Measurements from ENCODE around the gene ZNHIT1. TPM values are rescaled to one million over a fixed set of nuclear protein-coding genes. Genes with fewer than 3 reads are reported as not detected.

Gene ZNHIT1
- total RNA-seq, 2 donors from 2014 or later, result 56.5 to 61.7 TPM

DNA sequence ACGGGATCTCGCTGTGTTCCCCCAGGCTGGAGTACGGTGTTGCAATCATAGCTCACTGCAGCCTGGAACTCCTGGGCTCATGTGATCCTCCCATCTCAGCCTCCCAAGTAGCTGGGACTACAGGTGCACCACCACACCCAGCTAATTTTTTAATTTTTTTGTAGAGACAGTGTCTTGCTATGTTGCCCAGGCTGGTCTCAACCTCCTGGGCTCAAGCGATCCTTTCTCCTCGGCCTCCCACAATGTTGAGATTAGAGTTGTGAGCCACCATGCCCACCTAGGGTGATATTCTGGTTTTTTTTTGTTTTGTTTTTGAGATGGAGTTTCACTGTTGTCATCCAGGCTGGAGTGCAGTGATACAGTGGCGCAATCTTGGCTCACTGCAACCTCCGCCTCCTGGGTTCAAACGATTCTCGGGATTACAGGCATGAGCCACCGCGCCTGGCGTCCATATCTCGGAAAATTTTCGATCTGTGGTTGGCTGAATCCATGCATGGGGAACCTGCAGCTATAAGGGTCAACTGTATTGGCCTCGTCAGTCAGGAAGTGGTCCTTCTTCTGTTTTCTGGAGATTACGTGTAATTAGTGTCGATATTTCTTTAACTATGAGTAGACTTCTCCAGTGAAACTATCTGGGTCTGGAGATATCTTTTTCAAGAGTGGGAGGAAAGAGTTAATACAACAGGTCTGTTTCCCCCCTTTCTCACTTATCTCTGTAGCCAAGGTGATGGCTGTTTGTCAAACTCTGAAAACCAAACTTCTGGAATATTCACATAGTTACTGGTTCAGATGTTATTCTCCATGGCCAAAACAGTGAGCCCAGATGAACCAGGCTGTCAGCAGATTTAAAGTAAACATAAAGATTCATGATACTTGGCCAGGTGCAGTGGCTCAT, 47.9 kb downstream of the ZNHIT1 start:
- no peaks in the 10 kb centered on the region for H3K27me3 ChIP-seq (ENCODE audit: control insufficient read depth, insufficient read depth, low read length, poor library complexity, severe bottlenecking)
- H3K4me3 Mint-ChIP-seq, result no peak overlapping the region
- TF ChIP-seq, protein P1, sequence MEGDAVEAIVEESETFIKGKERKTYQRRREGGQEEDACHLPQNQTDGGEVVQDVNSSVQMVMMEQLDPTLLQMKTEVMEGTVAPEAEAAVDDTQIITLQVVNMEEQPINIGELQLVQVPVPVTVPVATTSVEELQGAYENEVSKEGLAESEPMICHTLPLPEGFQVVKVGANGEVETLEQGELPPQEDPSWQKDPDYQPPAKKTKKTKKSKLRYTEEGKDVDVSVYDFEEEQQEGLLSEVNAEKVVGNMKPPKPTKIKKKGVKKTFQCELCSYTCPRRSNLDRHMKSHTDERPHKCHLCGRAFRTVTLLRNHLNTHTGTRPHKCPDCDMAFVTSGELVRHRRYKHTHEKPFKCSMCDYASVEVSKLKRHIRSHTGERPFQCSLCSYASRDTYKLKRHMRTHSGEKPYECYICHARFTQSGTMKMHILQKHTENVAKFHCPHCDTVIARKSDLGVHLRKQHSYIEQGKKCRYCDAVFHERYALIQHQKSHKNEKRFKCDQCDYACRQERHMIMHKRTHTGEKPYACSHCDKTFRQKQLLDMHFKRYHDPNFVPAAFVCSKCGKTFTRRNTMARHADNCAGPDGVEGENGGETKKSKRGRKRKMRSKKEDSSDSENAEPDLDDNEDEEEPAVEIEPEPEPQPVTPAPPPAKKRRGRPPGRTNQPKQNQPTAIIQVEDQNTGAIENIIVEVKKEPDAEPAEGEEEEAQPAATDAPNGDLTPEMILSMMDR (conservative IDR thresholded peaks at IDR 0.05), result no peak
- no peaks in the 10 kb centered on the region for H3K9me3 ChIP-seq (ENCODE audit: control insufficient read depth, low read length)
- no peak overlapping the region for H3K9ac ChIP-seq (ENCODE audit: extremely low read depth, low read length, poor library complexity, severe bottlenecking)
- peaks cover 7% of the 10 kb centered on the region for H3K27me3 Mint-ChIP-seq (ENCODE audit: insufficient read depth)
- H3K27ac Mint-ChIP-seq, result no peak overlapping the region
- WGBS, 2 experiments (ENCODE audit: insufficient coverage in 1 of 2, insufficient read length in 1 of 2), result 89 to 96% methylated on average over 14 to 17 of the region's 17 CpGs
- no peak for DNase-seq
- no peak overlapping the region for H3K27ac ChIP-seq (ENCODE audit: low read depth, low read length)
- no peaks in the 10 kb centered on the region for H3K36me3 ChIP-seq (ENCODE audit: control insufficient read depth, insufficient read depth, low read length)
- H3K4me1 ChIP-seq (ENCODE audit: control insufficient read depth, insufficient read depth, low read length), result no peaks in the 10 kb centered on the region
- no peaks in the 10 kb centered on the region for H3K36me3 Mint-ChIP-seq (ENCODE audit: low read depth)
- H3K4me3 ChIP-seq (ENCODE audit: low read length), result no peak overlapping the region
- H3K4me1 Mint-ChIP-seq, result no peaks in the 10 kb centered on the region
- H3K9me3 Mint-ChIP-seq, result peaks cover 3% of the 10 kb centered on the region

DNA sequence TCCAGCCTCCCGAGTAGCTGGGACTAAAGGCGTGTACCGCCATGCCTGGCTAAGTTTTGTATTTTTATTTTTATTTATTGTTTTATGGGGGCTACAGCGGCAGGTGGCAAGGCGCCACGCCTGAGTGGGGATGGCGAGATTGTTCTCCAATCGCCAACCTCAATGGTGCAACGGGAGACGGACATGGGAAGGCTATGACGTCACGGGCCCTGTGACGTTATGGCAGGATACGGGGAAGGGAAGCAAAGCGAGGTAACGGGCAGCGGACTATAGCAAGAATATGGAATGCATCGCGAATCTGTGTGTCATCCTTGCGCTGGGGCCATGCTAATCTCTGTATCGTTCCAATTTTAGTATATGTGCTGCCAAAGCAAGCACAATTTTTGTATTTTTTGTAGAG, 51.7 kb downstream of the ZNHIT1 start:
- 94 to 97% methylated on average over 18 to 21 of the region's 21 CpGs for WGBS, 2 experiments (ENCODE audit: insufficient coverage in 1 of 2, insufficient read length in 1 of 2)
- H3K4me3 Mint-ChIP-seq, result no peak overlapping the region

DNA sequence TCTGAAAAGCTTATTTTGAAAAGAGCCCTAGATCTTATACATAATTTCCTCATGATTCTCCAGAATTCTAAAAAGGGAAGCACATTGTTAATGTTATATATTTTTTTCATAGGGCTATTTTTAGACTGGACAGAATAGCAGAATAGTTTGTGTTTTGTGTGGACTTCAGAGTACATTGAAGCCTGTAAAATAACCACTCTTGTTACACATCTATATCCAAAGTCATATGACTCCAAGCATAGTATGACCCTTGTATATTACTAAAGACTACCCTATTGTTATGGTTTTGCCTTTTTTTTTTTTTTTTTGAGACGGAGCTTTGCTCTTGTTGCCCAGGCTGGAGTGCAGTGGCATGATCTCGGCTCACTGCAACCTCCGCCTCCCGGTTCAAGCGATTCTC, 53.1 kb downstream of the ZNHIT1 start:
- Histone ChIP-seq H3K9ac (ENCODE audit: extremely low read depth, low read length, poor library complexity, severe bottlenecking) (no peak overlapping the region), H3K4me3 (ENCODE audit: low read length) (no peak overlapping the region), H3K36me3 (ENCODE audit: control insufficient read depth, insufficient read depth, low read length) (no peaks in the 10 kb centered on the region), H3K4me1 (ENCODE audit: control insufficient read depth, insufficient read depth, low read length) (no peaks in the 10 kb centered on the region), H3K27me3 (ENCODE audit: control insufficient read depth, insufficient read depth, low read length, poor library complexity, severe bottlenecking) (no peaks in the 10 kb centered on the region), H3K27ac (ENCODE audit: low read depth, low read length) (no peak overlapping the region), H3K9me3 (ENCODE audit: control insufficient read depth, low read length) (no peaks in the 10 kb centered on the region)
- Mint-ChIP-seq H3K27me3 (ENCODE audit: insufficient read depth) (no peaks in the 10 kb centered on the region), H3K9me3 (peaks cover 3% of the 10 kb centered on the region), H3K36me3 (ENCODE audit: low read depth) (no peaks in the 10 kb centered on the region), H3K4me3 (no peak overlapping the region), H3K4me1 (no peaks in the 10 kb centered on the region), H3K27ac (no peak overlapping the region)
- TF ChIP-seq, protein P1 (conservative IDR thresholded peaks at IDR 0.05), result no peak
- WGBS, 2 experiments (ENCODE audit: insufficient coverage in 1 of 2, insufficient read length in 1 of 2), result 95 to 98% methylated on average over 4 to 5 of the region's 5 CpGs
- DNase-seq, result no peak

More for the DNA sequence above, 51.7 kb downstream of the ZNHIT1 start:
- peaks cover 3% of the 10 kb centered on the region for H3K9me3 Mint-ChIP-seq
- Histone ChIP-seq H3K36me3 (ENCODE audit: control insufficient read depth, insufficient read depth, low read length) (no peaks in the 10 kb centered on the region), H3K27me3 (ENCODE audit: control insufficient read depth, insufficient read depth, low read length, poor library complexity, severe bottlenecking) (no peaks in the 10 kb centered on the region), H3K9me3 (ENCODE audit: control insufficient read depth, low read length) (no peaks in the 10 kb centered on the region), H3K4me3 (ENCODE audit: low read length) (no peak overlapping the region), H3K9ac (ENCODE audit: extremely low read depth, low read length, poor library complexity, severe bottlenecking) (no peak overlapping the region), H3K27ac (ENCODE audit: low read depth, low read length) (no peak overlapping the region), H3K4me1 (ENCODE audit: control insufficient read depth, insufficient read depth, low read length) (no peaks in the 10 kb centered on the region)
- no peak overlapping the region for H3K27ac Mint-ChIP-seq
- TF ChIP-seq, protein P1 (conservative IDR thresholded peaks at IDR 0.05), result no peak
- H3K27me3 Mint-ChIP-seq (ENCODE audit: insufficient read depth), result no peaks in the 10 kb centered on the region
- no peak for DNase-seq
- H3K36me3 Mint-ChIP-seq (ENCODE audit: low read depth), result no peaks in the 10 kb centered on the region
- no peaks in the 10 kb centered on the region for H3K4me1 Mint-ChIP-seq

All from endodermal cell (in vitro differentiated cells).